HEK293T (cell line): ENCODE results near the gene NKAPL.
"Not testable (repeated sequence)": the region's sequence is repeated elsewhere in the genome, so short reads cannot be mapped to it uniquely, and the experiment has no call there.

Source experiments
- CTCF ChIA-PET: fragments of 350-600 bp; formaldehyde crosslinking; extraction: SDS; loops from one replicate; lab custom pipeline; 2021; ENCODE audit warnings: antibody characterized with exemption, inconsistent platforms; lab: Yijun Ruan, JAX
- POLR2A ChIA-PET: fragments of 350-600 bp; formaldehyde crosslinking; extraction: SDS; loops from one replicate; lab custom pipeline; 2020; ENCODE audit warnings: antibody characterized with exemption, inconsistent platforms; lab: Yijun Ruan, JAX
- DNase-seq: peaks from one replicate; pipeline ENCODE4 v3.0.0; 2012; ENCODE audit warnings: mixed read lengths; ENCODE audit errors: extremely low spot score
- ARNT ChIP-seq: fragments of 450-650 bp; IDR thresholded peaks from 2 replicates; pipeline ENCODE4 v1.6.1; 2017; ENCODE audit warnings: mild to moderate bottlenecking
- BHLHE40 ChIP-seq: fragments of 450-650 bp; IDR thresholded peaks from 2 replicates; pipeline ENCODE4 v1.6.1; 2016; ENCODE audit warnings: mild to moderate bottlenecking, moderate library complexity, borderline replicate concordance
- CTBP1 ChIP-seq: fragments of 450-650 bp; IDR thresholded peaks from 2 replicates; pipeline ENCODE4 v1.6.1; 2016; ENCODE audit warnings: borderline replicate concordance
- ELF4 ChIP-seq: fragments of 450-650 bp; IDR thresholded peaks from 2 replicates; pipeline ENCODE4 v1.6.1; 2017; ENCODE audit warnings: antibody characterized with exemption
- FOXA1 ChIP-seq: fragments of 450-650 bp; IDR thresholded peaks from 2 replicates; pipeline ENCODE4 v1.6.1; 2016; ENCODE audit warnings: mild to moderate bottlenecking
- FOXK2 ChIP-seq: fragments of 450-650 bp; IDR thresholded peaks from 2 replicates; pipeline ENCODE4 v1.6.1; 2016; ENCODE audit warnings: mild to moderate bottlenecking
- FOXM1 ChIP-seq: fragments of 450-650 bp; IDR thresholded peaks from 2 replicates; pipeline ENCODE4 v1.6.1; 2017; ENCODE audit warnings: mild to moderate bottlenecking, borderline replicate concordance
- HDGF ChIP-seq: fragments of 450-650 bp; IDR thresholded peaks from 2 replicates; pipeline ENCODE4 v1.6.1; 2017; ENCODE audit warnings: antibody characterized with exemption, borderline replicate concordance
- L3MBTL2 ChIP-seq: fragments of 450-650 bp; conservative IDR thresholded peaks from 2 replicates; pipeline ENCODE4 v1.6.1; 2016; ENCODE audit warnings: mild to moderate bottlenecking
- LEF1 ChIP-seq: fragments of 450-650 bp; IDR thresholded peaks from 2 replicates; pipeline ENCODE4 v1.6.1; 2017; ENCODE audit warnings: mild to moderate bottlenecking, borderline replicate concordance
- NFRKB ChIP-seq: fragments of 450-650 bp; IDR thresholded peaks from 2 replicates; pipeline ENCODE4 v1.6.1; 2016; ENCODE audit warnings: mild to moderate bottlenecking, moderate library complexity
- SP1 ChIP-seq: fragments of 450-650 bp; IDR thresholded peaks from 2 replicates; pipeline ENCODE4 v1.6.1; 2017
- SUZ12 ChIP-seq: fragments of 450-650 bp; IDR thresholded peaks from 2 replicates; pipeline ENCODE4 v1.6.1; 2016; ENCODE audit warnings: mild to moderate bottlenecking
- TARDBP ChIP-seq: fragments of 450-650 bp; IDR thresholded peaks from 2 replicates; pipeline ENCODE4 v1.6.1; 2016
- ZNF384 ChIP-seq: fragments of 450-650 bp; IDR thresholded peaks from 2 replicates; pipeline ENCODE4 v1.6.1; 2016
- TF ChIP-seq, protein P1 (sequence below): fragments of 450-650 bp; IDR thresholded peaks from 2 replicates; pipeline ENCODE4 v1.6.1; 2016

NKAPL gene

DNA sequence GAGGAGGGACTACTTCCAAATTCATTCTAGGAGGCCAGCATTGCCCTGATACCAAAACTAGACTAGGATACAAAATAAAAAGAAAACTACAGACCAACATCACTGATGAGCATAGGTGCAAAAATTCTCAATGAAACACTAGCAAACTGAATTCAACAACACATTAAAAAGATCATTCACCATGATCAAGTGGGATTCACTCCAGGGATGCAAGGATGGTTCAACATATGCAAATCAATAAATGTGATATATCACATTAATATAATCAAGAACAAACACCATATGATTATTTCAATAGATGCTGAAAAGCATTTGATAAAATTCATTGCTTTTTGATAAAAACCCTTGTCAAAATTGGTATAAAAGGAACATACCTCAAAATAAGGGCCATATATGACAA lies 32.5 kb downstream of the NKAPL start:
- TF ChIP-seq CTBP1 (no peak), ARNT (no peak), ELF4 (no peak), SP1 (no peak), TARDBP (no peak), ZNF384 (no peak), SUZ12 (no peak), FOXA1 (no peak), LEF1 (no peak), BHLHE40 (no peak), HDGF (no peak), FOXK2 (no peak), NFRKB (no peak), FOXM1 (no peak), L3MBTL2 (no peak)
- TF ChIP-seq, protein P1, sequence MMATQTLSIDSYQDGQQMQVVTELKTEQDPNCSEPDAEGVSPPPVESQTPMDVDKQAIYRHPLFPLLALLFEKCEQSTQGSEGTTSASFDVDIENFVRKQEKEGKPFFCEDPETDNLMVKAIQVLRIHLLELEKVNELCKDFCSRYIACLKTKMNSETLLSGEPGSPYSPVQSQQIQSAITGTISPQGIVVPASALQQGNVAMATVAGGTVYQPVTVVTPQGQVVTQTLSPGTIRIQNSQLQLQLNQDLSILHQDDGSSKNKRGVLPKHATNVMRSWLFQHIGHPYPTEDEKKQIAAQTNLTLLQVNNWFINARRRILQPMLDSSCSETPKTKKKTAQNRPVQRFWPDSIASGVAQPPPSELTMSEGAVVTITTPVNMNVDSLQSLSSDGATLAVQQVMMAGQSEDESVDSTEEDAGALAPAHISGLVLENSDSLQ: no peak
- ChIA-PET CTCF (interaction anchor here (0.7 kb wide), 1 partner anchor 167 kb away, joined by 6 read pairs; the partner anchor contains the start of gene ZSCAN16), POLR2A (no interaction called here)
- DNase-seq: no peak

DNA sequence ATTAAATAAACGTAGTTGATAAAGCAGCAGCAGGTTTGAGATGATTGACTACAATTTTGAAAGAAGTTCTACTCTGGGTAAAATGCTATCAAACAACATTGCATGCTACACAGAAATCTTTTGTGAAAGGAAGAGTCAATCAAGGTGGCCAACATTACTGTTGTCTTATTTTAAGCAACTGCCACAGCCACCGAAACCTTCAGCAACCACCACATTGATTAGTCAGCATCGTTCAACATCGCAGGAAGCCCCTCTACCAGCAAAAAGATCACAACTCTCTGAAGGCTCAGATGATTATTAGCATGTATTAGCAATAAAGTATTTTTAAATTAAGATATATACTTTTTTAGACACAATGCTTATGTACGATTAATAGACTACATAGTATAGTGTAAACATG lies 36.2 kb downstream of the NKAPL start:
- POLR2A ChIA-PET: no interaction called here
- no peak for TF ChIP-seq CTBP1
- no peak for TF ChIP-seq L3MBTL2
- TF ChIP-seq FOXK2: no peak
- no peak for TF ChIP-seq LEF1
- TF ChIP-seq, protein P1: no peak
- no peak for TF ChIP-seq TARDBP
- TF ChIP-seq NFRKB: no peak
- DNase-seq: no peak
- CTCF ChIA-PET: no interaction called here

DNA sequence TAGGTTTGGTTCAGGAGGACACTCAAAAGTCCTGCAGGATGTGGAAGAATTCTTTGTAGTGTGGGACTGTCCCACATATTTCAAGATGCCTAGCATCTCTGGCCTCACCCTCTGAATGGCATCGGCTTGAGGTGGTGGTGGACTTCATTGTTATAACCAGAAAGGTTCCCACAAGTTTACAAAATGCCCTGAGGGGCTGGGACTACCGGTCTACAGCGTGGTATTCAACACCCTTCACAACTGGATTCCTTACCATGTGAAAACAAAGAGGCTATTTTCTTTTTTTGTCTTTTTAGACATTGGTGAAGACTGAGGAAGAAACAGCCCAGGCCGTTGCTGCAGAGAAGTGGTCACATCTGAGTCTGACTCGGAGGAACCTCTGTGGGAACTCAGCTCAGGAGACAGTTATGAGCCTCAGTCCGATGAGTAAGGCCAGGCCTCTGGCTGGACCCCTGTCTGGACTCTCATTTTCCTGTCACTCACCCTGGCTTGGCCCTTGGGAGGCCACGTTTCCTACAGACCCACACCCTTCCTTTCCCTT lies 37.5 kb downstream of the NKAPL start:
- DNase-seq: no peak
- ChIA-PET POLR2A (no interaction called here), CTCF (no interaction called here)
- no peak for TF ChIP-seq LEF1
- no peak for TF ChIP-seq BHLHE40

DNA sequence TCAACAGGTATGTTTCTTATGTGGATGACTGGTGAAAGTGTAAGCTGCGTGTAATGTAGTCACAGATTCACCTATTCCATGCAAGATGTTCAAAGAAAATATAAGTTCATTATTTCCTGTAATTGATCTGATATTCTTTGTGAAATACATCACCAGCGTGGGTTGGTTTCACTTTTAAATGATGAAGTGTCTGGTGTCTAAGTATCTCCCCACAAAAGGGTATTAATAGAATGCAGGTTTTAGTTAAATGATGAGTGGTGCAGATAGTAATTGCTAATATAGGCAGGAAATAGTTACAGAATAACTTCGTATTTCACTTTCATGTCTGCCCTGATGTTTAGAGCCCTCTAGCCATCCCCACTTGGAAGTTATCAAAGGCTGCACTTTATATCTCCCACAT lies 44.5 kb downstream of the NKAPL start:
- ChIA-PET POLR2A (no interaction called here), CTCF (no interaction called here)
- no peak for DNase-seq
- TF ChIP-seq L3MBTL2 (no peak), FOXM1 (no peak), HDGF (no peak), ZNF384 (no peak), BHLHE40 (no peak), SP1 (no peak), CTBP1 (no peak), ARNT (no peak), LEF1 (no peak), ELF4 (no peak), SUZ12 (no peak), NFRKB (no peak), FOXK2 (no peak), TARDBP (no peak), FOXA1 (no peak)
- TF ChIP-seq, protein P1: no peak

DNA sequence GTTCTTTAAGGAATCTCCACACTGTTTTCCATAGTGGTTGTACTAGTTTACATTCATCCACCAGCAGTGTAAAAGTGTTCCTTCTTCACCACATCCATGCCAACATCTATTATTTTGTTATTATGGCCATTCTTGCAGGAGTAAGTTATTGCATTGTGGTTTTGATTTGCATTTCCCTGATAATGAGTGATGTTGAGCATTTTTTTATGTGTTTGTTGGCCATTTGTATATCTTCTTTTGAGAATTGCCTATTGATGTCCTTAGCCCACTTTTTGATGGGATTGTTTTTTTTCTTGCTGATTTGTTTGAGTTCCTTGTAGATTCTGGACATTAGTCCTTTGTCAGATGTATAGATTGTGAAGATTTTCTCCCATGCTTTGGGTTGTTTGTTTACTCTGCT lies 47.3 kb downstream of the NKAPL start:
- CTCF ChIA-PET, DNase-seq: not testable (repeated sequence)

More for the DNA sequence above, 47.3 kb downstream of the NKAPL start:
- POLR2A ChIA-PET: not testable (repeated sequence)
